M059J (cell line): ENCODE data around the gene TIMM8B. TPM values are rescaled to one million over a fixed set of nuclear protein-coding genes. Genes with fewer than 3 reads are reported as not detected.
"Not testable (repeated sequence)": the region's sequence is repeated elsewhere in the genome, so short reads cannot be mapped to it uniquely, and the experiment has no call there.

Experiments
- DNase-seq: peaks from one replicate; pipeline ENCODE4 v3.0.0-alpha.2; 2012; ENCODE audit warnings: low read depth
- total RNA-seq: library from RNA; depleted of rRNA; stranded (reverse); fragments of >200 nt; shearing (Covaris generic); gene quantifications from 2 replicates; pipeline ENCODE4 v1.2.3, GENCODE V29; 2014; rRNA removed

Gene TIMM8B
- total RNA-seq, 1 experiment from 2014 or later, result 77.2 TPM

GRCh38 chr11:112082729-112083128, 3.8 kb downstream of the TIMM8B start:
- peak; percentile 85 for DNase-seq

GRCh38 chr11:112073941-112074811, 12.4 kb downstream of the TIMM8B start, which contains the start of the genes NKAPD1 and PIH1D2:
Gene NKAPD1, plus strand, starts transcription at chr11:112074299. Its CDS starts 1,276 bp downstream, at chr11:112075575.
Gene PIH1D2, minus strand, starts transcription at chr11:112074017. Its CDS starts 843 bp downstream, at chr11:112073174.
- peak; percentile 91 for DNase-seq

- DNase-seq, result no peak
Observed at GRCh38 chr11:112062923-112063322, 23.6 kb downstream of the TIMM8B start.

- DNase-seq, result peak; percentile 51
Observed at GRCh38 chr11:112058103-112058502, 28.5 kb downstream of the TIMM8B start.

GRCh38 chr11:112057170-112057569, 29.4 kb downstream of the TIMM8B start:
- DNase-seq, result no peak

- no peak for DNase-seq
Observed at GRCh38 chr11:112051768-112052167, 34.8 kb downstream of the TIMM8B start.

GRCh38 chr11:112050721-112051120, 35.8 kb downstream of the TIMM8B start:
- DNase-seq, result no peak

- DNase-seq, result no peak
Observed at GRCh38 chr11:112049777-112050176, 36.8 kb downstream of the TIMM8B start.

- not testable (repeated sequence) for DNase-seq
Observed at GRCh38 chr11:112048256-112048655, 38.3 kb downstream of the TIMM8B start.

- not testable (repeated sequence) for DNase-seq
Observed at GRCh38 chr11:112046647-112047046, 39.9 kb downstream of the TIMM8B start.

GRCh38 chr11:112044961-112045360, 41.6 kb downstream of the TIMM8B start:
- DNase-seq, result no peak

- DNase-seq, result no peak
Observed at GRCh38 chr11:112042961-112043304, 43.6 kb downstream of the TIMM8B start.

GRCh38 chr11:112042161-112042960, 44.2 kb downstream of the TIMM8B start:
- DNase-seq, result peak; percentile 86

GRCh38 chr11:112037527-112037926, 49.0 kb downstream of the TIMM8B start:
- DNase-seq, result no peak

Other genes starting within 250 kb of the TIMM8B start
- 39.7 and 40.3 TPM in 2 replicates for gene ALG9, start 215.2 kb downstream of the TIMM8B start, total RNA-seq
- 4.9 and 7.9 TPM in 2 replicates for gene FDXACB1, start 207.6 kb downstream of the TIMM8B start, total RNA-seq
- 26.7 and 28.3 TPM in 2 replicates for gene CFAP68, start 207.2 kb downstream of the TIMM8B start, total RNA-seq
- 1.7 TPM in 1 of 2 replicates, not detected in the other for gene CRYAB, start 175.0 kb downstream of the TIMM8B start, total RNA-seq
- not detected in 2 replicates for gene HSPB2, start 174.0 kb downstream of the TIMM8B start, total RNA-seq
- gene C11orf52, start 167.8 kb downstream of the TIMM8B start, total RNA-seq, result not detected in 2 replicates
- 13.7 and 19.0 TPM in 2 replicates for gene DIXDC1, start 149.4 kb downstream of the TIMM8B start, total RNA-seq
- gene DLAT, start 61.3 kb downstream of the TIMM8B start, total RNA-seq, result 32.0 and 45.7 TPM in 2 replicates
- 1.4 and 1.9 TPM in 2 replicates for gene PIH1D2, start 12.7 kb downstream of the TIMM8B start, total RNA-seq
- gene NKAPD1, start 12.5 kb downstream of the TIMM8B start, total RNA-seq, result 26.1 and 29.8 TPM in 2 replicates
- 205 and 225 TPM in 2 replicates for gene SDHD, start 117 bp upstream of the TIMM8B start, total RNA-seq
- 0.64 and 1.3 TPM in 2 replicates for gene IL18, start 77.3 kb upstream of the TIMM8B start, total RNA-seq
- gene TEX12, start 80.6 kb upstream of the TIMM8B start, total RNA-seq, result 0.22 TPM in 1 of 2 replicates, not detected in the other
- 1.0 TPM in 1 of 2 replicates, not detected in the other for gene BCO2, start 88.8 kb upstream of the TIMM8B start, total RNA-seq
- gene PTS, start 139.7 kb upstream of the TIMM8B start, total RNA-seq, result 60.6 and 86.9 TPM in 2 replicates
- gene PLET1, start 174.1 kb upstream of the TIMM8B start, total RNA-seq, result not detected in 2 replicates